ENCODE measurements around the gene TSSK2.

The TSSK2 gene

DNA sequence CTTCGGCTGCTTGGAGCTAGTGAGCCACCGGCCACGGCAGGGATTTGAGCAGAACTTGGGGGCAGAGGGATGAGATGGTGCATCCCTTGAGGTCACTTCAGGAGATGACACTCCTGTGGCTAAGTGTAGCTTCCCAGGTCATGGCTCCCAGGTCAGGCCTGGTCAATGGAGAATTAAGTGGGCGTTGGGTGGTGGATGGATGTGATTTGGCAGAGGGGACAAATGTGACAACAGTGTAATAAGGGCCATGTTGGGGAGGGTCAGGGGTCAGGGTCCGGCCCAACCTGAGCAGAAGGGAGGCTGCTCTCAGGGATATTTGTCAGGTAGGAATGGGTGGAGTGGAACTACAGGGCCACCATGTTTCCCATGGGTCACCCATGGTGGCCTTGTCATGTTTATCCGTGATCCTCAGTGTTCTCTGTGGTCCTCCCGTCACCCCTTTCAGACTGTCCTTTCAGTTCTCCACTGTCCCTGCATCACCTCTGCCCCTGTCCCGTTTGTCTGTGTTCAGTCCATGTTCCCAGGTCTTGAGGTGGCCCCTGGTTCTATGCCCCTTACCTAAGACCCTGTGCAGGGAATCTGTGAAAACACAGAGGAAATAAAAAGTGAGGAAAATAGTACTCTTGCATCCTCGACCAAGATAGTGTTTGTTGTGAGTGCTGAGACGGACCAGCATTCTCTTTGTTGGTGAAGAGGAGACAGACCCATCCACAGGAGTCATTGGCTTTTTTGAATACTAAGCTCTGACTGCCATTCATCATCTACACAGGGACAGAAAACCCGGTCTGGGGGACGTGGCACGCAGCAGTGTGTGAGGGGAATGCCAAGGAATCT, 41.3 kb downstream of the TSSK2 start:
- no peak for DNase-seq

DNA sequence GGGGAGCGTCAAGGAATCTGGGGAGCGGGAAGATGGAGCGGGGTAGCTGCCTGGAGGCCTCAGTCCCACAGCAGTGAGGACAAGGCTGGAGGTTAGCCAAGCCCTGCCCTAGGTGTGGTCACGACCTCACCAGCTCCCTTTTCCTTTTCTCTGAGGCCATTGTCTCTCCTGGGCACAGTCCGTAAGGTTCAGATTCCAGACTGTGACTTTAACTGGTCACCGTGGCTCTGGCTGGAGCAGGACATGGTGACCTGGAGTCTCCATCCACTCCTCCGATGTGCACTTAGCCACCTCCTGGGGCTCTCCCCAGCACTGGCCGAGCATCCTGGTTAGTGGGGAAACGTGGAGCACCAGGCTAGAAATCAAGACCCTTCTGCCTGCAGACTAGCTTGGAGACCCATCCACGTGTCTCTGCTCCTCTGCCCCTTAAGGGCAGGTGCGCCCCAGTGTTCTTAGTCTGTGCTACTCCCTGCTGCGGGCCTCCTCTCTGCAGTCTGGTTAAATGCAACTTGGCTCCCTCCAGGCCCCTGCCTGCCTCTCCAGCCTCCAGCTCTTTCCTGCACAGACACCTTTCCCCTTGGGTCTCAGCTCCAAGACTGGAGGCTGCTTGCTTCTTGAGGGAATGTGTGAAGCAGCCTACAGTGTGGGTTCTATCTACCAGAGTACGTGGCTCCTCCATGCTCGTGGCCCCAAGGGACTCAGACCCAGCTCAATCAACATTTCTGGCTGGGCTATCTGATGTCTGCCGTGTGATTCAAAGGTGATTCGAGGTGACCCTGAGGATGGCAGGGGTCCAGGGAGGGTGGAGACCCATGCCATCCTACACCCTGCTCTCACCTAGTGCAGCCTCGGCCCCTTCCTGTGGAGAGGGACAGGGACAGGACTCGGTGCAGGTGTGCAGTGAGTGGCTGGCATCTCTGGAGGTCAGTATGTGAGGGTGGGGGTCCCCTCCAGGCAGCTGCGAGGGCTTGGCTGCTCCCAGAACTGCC, 42.2 kb downstream of the TSSK2 start:
- DNase-seq = no peak

DNA sequence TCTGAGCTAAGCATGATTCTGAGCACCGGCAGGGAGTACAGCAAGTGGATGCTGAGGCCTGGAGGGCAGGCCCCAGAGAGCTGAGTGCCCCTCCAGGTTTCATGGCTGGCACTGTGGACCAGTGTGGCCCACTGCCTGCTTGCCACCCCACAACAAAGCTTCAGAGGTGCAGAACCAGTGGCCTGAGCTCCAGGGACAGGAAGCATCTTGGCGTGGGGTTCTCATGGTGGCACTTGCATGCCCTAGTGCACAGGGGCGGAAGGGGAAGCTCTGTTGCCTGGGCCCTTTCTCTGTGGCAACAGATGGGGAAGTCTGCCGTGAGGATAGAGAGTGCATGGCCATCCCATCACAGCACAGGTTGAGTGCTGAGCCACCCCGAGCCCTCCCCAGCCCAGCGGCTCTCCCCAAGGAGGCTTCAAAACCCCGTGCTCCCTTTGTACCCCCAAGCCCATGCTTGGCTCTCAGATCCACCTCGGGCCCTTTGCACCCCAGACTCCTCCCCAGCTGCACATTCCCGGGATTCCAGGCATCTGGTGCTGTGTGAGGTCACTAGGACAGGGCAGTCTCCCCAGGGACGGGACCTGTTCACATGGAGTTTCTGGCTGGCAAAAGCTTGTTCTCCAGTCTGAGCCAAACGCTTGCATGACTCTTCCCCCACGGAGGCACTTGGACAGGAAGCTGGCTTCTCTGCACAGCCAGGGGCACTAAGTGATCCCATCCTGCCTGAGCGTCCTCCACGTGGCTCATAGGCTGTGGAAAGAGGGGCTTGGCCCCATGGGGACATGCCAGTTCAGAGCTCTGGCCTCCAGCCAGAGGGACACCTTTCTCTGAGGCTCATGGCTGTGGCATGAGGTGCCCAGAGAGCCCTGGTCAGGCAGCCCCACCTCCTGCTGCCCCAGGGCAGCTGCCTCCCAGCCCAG, 43.3 kb downstream of the TSSK2 start:
- no peak for DNase-seq

DNA sequence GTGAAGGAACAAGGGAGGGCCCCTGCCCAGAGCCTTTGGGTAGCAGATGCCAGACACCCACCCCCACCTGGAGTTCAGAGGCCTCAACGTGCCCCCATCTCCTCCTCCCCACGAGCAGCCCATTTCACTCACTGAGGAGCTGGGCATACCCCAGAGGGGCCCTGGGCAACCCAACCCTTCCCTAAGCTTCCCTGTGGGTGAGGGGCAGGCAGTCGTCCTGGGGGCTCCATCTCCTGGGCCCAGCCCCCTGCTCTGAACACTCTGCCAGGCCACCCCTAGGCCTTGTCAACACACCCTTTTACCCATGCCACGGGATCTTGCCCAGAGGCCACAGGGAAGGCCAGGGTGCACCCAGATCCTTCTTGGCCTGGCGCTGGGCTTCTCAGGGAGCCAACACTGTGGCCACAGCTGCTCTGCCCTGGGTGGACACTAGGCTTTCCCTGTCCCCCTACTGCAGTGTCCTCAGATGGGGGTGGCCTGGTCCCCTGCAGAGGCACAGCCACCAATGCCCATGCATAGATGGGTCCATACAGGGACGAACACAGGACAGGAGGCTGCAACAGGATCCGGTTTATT, 44.0 kb downstream of the TSSK2 start:
- no peak for DNase-seq

DNA sequence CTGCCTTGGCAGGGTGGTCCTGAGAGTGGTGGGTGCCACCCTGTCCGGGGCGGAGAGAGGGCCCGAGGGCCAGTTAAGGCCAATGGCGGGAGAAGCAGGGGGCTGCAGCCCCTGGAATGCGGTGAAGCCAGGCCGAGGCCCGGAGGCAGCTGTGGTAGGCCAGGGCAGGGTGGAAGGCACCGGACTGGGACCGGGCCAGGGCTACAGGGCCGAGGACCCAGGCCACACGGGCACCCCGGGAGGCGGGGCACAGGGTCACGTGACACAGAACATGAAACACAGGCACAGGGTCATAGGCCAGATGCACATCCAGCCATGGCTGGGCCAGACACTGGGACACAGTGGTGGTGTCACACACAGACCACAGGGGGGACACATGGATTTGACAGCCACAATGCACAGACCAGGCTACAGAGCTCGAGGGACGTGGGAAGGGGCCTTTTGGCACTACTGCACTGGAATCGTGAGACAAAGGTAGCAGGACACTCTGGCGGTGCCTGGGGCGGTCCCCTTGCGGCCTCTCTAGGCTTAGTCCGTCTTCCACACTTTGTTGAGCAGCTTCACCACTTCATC, 44.6 kb downstream of the TSSK2 start:
- no peak for DNase-seq

DNA sequence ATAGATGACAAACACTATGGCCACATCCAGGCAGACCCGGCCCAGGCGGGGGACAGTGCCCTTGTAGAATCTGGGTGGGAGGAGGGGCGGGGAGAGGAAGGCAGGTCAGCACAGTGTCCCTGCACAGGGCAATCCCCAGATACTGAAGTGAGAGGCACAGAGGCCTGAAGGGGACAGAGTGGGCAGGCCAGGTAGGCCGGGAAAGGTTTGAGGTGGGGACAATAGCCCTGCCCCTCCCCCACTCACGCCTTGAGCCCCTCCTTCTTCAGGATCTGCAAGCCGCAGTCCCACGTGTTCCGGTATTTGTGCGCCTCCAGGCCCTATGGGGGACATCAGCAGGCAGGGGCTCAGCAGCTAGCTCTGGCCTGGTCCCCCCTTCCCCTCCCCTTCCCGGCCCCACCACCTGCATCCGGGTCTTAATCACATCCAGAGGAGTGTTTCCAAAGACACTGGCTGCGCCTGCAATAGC, 45.1 kb downstream of the TSSK2 start:
- DNase-seq = no peak

DNA sequence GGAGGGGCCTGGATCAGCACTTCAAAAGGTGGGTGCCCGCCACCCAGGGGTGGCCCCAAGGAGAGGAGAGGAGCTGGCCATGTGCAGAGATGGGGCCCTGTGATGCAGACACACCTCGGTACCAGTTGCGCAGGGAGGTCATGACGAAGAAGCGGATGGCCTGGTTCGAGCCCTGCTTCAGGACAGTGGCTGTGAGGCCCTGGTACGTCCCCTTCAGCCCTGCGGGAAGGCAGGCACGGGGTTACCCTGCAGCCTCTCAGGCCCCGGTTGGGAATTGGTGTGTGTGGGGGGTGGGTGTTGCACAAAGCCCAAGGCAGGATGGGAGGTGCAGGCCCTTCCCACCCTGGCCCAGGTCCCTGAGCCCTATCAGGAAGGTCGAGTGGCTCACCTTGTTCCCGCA, 45.6 kb downstream of the TSSK2 start:
- no peak for DNase-seq

DNA sequence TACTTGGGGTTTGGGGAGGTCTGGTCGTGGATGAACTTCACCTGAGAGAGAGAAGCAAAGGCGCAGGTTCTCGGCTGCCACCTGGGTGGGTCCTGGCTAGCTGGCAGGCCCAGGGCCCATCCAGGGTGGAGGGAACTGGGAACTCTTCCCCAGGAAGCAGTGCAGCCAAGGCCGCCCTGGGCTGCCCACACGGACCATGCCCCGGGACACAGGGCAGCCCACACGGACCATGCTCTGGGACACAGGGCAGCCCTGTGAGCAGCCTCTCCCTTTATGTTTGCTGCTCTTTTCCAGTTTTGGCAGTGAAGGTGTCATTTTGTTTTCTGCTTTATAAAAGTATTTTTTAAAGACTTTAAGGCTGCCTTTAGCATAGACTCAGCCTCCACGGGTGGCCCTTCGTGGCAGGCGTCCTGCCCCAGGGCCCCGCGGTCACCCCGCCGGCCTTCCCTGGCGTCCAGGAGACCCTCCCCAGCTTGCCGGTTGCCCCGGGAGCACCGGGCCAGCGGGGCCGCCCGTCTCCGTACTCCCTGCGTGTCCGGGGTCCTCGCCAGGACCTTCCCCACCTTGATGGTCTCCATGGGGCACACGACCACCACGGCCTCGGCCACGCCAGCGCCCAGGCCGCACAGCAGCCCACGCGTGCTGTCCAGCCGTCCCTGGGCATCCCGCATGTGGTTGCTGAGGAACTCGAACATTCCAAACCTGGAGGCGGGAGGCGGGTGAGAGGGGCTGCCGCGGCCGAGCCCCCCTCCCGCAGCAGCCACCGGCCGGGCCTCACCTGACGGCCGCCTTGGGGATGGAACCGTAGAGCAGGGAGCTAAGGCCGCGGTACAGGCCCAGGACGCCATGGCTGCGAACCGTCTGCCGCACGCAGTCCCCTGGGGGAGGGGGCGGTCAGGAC, 46.3 kb downstream of the TSSK2 start:
- no peak for DNase-seq

DNA sequence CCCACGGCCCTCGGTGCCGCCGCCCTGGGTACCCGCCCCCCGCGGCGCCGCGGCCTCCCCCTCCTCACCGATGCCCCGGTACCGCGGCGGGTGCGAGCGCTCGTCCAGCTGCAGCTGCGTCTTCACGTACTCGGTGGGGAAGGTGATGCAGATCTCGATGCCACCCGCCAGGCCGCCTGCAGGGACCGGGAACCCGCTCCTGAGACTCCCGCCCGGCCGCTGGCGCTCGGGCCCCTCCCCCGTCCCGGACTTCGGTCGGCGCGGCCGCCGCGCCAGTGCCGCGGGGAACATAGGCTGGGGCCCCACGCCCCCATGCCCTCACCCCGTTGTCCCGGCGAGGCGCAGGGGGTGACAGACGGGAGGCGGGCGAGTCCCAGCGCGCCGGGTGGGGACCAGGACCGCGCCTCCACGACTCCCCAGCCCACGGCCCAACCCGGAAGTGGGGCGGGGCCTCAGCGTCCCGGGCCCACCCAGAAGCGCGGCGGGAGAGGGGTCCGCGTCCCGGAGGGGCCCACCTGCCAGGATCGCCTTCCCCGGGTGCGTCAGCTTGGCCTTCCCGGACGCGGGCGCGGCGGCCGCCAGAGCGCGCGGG, 47.1 kb downstream of the TSSK2 start:
- peak; percentile 54 for DNase-seq

DNA sequence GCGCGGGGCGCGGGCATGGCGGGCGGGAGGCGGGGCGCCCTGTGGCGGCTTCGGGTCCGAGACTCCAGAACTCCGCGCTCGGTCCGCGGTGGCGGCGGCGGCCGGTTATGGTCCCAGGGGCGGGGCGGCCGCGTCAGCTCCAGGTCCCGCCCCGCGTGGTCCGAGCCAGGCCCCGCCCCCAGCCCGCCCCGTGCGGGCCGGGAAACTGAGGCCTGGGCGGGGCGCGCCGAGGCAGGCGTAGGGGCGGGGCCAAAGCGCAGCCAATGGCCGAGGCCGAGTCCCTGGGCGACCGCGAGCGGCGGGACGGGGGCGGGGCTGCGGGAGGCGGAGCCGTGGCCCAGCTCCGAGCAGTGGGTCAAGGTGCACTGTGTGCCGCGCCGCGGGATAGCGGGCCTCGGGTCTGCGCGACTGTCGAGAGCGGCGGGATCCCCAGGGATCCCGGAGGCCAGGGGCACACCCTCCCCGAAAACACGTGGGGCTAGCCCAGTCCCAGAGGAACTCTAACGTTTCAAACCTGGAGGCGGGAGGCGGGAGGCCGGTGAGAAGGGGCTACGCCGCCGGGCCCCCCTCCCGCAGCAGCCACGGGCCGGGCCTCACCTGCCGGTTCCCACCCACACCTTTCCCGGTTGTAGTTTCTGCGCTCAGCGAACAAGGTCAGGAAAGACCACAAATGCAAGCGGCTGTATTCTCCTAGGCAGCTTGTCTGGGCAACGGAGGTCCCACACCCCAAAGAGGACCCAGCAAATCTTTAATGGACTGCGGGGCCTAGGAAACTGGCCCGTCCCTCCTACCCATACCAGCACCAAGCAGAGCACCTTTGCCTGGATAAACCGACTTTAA, 47.8 kb downstream of the TSSK2 start, which contains the start of gene SLC25A1:
Gene SLC25A1 (minus strand): TSS at position 80 of the 840 bp plus-strand sequence. CDS start 63 bp downstream, at position 17.
- DNase-seq = peak; percentile 85

DNA sequence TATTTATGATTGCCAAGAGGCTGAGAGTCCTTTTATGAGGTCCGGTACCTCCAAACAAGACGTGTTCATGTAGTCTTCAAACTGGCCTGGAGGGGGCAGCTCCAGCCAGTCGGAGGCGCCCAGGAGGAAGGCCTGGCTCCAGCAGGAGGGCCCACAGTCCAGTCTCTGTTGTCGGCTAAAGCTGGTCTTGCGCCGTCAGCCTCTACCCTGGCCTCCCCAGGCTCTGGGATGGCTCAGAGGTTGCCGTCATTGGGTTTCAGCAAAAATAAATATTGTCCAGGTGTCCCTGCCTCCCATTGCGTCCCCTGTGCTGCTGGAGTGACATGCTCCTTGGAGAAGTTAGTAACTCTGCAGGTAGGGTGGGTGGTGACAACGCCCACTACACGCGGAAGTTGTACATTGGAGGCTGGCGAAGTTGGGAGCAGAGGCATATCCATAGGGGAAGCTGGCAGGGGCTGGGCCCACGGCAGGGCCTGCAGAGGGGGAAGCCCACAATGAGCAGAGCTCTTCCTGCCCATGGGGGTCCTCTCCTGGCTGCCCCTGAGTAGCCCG, 48.5 kb downstream of the TSSK2 start:
- DNase-seq = peak; percentile 48

DNA sequence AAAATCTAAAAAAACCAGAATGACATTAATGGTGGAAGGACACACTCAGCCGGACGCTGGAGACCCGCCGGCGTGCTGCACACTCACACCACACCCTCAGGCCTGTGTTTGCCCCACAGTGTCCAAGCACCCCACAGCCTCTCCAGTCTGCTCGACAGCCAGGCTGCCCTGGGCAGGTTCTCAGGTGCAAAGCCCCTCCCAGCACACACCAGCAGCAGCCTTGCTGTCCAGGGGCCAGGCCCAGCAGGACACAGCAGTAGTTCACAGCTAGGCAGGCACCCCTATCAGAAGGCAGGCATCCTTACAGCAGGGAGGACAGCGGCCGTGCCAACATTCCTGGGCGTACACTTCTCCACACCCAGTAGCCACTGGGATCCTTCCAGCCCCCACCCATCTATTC, 49.1 kb downstream of the TSSK2 start:
- DNase-seq = no peak

DNA sequence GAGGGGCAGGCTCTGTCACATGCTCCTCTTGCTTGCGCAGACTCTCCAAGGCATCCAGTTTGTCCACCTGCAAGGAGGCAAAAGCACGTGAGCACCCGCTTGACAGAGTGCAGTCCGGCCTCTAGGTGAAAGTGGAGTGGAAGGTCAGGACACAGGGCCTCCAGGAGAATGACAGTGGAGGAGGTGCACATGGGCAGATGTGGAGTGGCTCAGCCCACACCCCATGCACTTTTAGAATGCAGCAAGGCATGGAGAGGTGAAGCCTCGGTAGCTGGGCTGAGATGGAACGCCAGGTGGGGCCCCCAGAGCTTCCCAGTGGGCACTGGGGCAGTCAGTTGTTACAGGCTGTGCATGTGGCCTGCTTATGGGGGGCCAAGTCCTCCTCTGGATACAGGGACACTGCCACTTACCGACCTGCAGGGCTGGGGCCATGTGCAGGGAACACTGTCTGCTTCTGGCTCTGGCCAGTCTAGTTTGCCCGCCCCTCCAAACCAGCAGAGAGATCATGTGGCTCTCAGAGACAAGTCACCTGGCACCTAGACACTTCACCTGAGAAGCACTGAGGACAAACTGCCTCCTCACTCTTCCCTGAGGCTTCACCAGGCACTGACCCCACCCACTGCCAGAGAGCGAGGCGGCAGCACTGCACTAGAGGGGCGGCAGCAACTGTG, 49.8 kb downstream of the TSSK2 start:
- DNase-seq = no peak

DNA sequence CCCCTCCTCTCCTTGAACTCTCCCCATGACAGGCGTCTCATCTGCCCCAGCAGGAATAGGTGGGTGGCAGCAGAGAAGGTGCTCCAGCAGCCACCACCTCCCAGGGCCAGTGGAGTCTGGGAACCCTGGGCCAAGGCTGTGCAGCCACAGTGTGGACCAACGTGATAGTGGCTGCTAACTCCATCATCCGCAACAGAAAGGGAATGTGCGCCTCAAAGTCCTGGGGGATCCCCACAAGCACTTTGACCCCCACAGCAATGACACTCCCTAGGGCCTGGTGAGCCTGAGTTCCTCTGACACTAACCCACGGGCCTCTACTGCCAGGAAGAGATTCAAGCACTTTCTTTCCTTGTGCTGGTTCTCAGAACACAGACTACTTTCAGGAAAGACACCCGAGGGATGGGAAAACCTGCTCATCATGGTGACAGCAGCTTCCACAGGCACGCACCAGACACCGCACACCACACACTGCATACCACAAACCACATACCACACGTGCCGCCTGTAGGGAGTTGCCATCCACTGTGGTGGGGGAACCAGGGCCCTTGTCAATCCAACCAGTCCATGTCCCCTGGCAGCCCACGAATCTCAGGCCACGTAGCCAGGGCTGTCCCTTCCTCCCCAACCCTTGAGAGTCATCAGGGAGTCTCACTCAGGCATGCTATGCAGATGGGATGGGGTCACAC, 50.8 kb downstream of the TSSK2 start:
- no peak for DNase-seq
